Loucy (cell line): ENCODE results near the gene OR8D2.

Experiments
- H2AFZ ChIP-seq: fragments of 200-600 bp; sonication (generic); 2 replicates; pipeline ENCODE4 v1.6.0; 2016; ENCODE audit warnings: antibody characterized with exemption, mild to moderate bottlenecking, low read length, moderate library complexity
- H3F3A ChIP-seq: fragments of 200-600 bp; 2 replicates; pipeline ENCODE4 v1.6.0; 2016; ENCODE audit warnings: antibody characterized with exemption, low read depth, mild to moderate bottlenecking
- H3K27me3 ChIP-seq: fragments of 200-600 bp; sonication (generic); 2 replicates; pipeline ENCODE4 v1.6.1; 2014; ENCODE audit warnings: low read length, mild to moderate bottlenecking; ENCODE audit not compliant: insufficient read depth, poor library complexity, severe bottlenecking
- H3K36me3 ChIP-seq: fragments of 200-600 bp; sonication (generic); 2 replicates; pipeline ENCODE4 v1.6.1; 2016; ENCODE audit warnings: low read length; ENCODE audit not compliant: insufficient read depth
- H3K4me1 ChIP-seq: fragments of 200-600 bp; sonication (generic); 2 replicates; pipeline ENCODE4 v1.5.1; 2014; ENCODE audit warnings: low read length, mild to moderate bottlenecking; ENCODE audit not compliant: insufficient read depth, poor library complexity, severe bottlenecking
- H3K4me2 ChIP-seq: fragments of 200-600 bp; sonication (generic); 2 replicates; pipeline ENCODE4 v1.6.0; 2014; ENCODE audit warnings: antibody characterized with exemption, low read length, low read depth, mild to moderate bottlenecking; ENCODE audit not compliant: poor library complexity, severe bottlenecking
- H3K4me3 ChIP-seq: fragments of 200-600 bp; sonication (generic); 2 replicates; pipeline ENCODE4 v1.5.1; 2014; ENCODE audit warnings: low read length, mild to moderate bottlenecking, mixed read lengths; ENCODE audit not compliant: poor library complexity, severe bottlenecking
- H3K79me2 ChIP-seq: fragments of 200-600 bp; sonication (generic); 2 replicates; pipeline ENCODE4 v1.6.1; 2014; ENCODE audit warnings: low read length; ENCODE audit not compliant: insufficient read depth
- H3K9ac ChIP-seq: fragments of 200-600 bp; sonication (generic); 2 replicates; pipeline ENCODE4 v1.6.0; 2014; ENCODE audit warnings: mild to moderate bottlenecking, low read depth, low read length, moderate library complexity; ENCODE audit not compliant: poor library complexity, severe bottlenecking
- H3K9me2 ChIP-seq: fragments of 200-600 bp; sonication (generic); replicated peaks from 2 replicates; pipeline ENCODE4 v1.6.1; 2016; ENCODE audit warnings: low read depth, low read length, mixed read lengths
- H3K9me3 ChIP-seq: fragments of 200-600 bp; sonication (generic); 2 replicates; pipeline ENCODE4 v1.6.1; 2014; ENCODE audit warnings: mild to moderate bottlenecking, antibody characterized with exemption, low read length, low read depth; ENCODE audit not compliant: insufficient read depth
- H4K20me1 ChIP-seq: fragments of 200-600 bp; sonication (generic); 2 replicates; pipeline ENCODE4 v1.6.0; 2014; ENCODE audit warnings: antibody characterized with exemption, low read length, mild to moderate bottlenecking; ENCODE audit not compliant: insufficient read depth, poor library complexity, severe bottlenecking
- CTCF ChIP-seq: fragments of 200-600 bp; sonication (generic); conservative IDR thresholded peaks from 2 replicates; pipeline ENCODE4 v1.5.1; 2014; ENCODE audit warnings: mild to moderate bottlenecking, antibody characterized with exemption, low read length
- EZH2phosphoT487 ChIP-seq: fragments of 200-600 bp; IDR thresholded peaks from 2 replicates; pipeline ENCODE4 v1.6.1; 2018; ENCODE audit warnings: antibody characterized with exemption, mild to moderate bottlenecking, moderate library complexity, borderline replicate concordance

The OR8D2 gene

GRCh38 chr11:124331873-124332272 is 11.9 kb upstream of the OR8D2 start:
- no peak overlapping the region for H3K9ac ChIP-seq
- no peaks in the 10 kb centered on the region for H4K20me1 ChIP-seq

GRCh38 chr11:124329787-124330478 is 9.9 kb upstream of the OR8D2 start:
- H3K36me3 ChIP-seq = no peaks in the 10 kb centered on the region
- H3F3A ChIP-seq = no peaks in the 10 kb centered on the region
- no peaks in the 10 kb centered on the region for H3K9me3 ChIP-seq
- H3K4me3 ChIP-seq = no peak overlapping the region
- no peaks in the 10 kb centered on the region for H4K20me1 ChIP-seq
- no peak overlapping the region for H3K9ac ChIP-seq
- TF ChIP-seq EZH2phosphoT487 (no peak), CTCF (peak; percentile 30; the same call in 1 of the 2 replicates)
- H3K4me2 ChIP-seq = no peak overlapping the region
- H3K27me3 ChIP-seq = no peaks in the 10 kb centered on the region
- no peak overlapping the region for H2AFZ ChIP-seq
- H3K4me1 ChIP-seq = no peaks in the 10 kb centered on the region
- no peaks in the 10 kb centered on the region for H3K79me2 ChIP-seq
- no peaks in the 10 kb centered on the region for H3K9me2 ChIP-seq

More at GRCh38 chr11:124331873-124332272, 11.9 kb upstream of the OR8D2 start:
- Histone ChIP-seq H3K79me2 (no peaks in the 10 kb centered on the region), H3K9me3 (no peaks in the 10 kb centered on the region), H3F3A (no peaks in the 10 kb centered on the region), H3K4me1 (no peaks in the 10 kb centered on the region), H3K4me3 (no peak overlapping the region), H3K36me3 (no peaks in the 10 kb centered on the region), H3K9me2 (no peaks in the 10 kb centered on the region), H2AFZ (no peak overlapping the region), H3K4me2 (no peak overlapping the region), H3K27me3 (no peaks in the 10 kb centered on the region)
- TF ChIP-seq EZH2phosphoT487 = no peak
- no peak for TF ChIP-seq CTCF

- TF ChIP-seq CTCF (no peak), EZH2phosphoT487 (no peak)
- H3F3A ChIP-seq = no peaks in the 10 kb centered on the region
Measured at GRCh38 chr11:124327775-124328174, 7.8 kb upstream of the OR8D2 start.

More at GRCh38 chr11:124327775-124328174, 7.8 kb upstream of the OR8D2 start:
- Histone ChIP-seq H3K4me1 (no peaks in the 10 kb centered on the region), H3K27me3 (no peaks in the 10 kb centered on the region), H3K9me2 (no peaks in the 10 kb centered on the region), H3K9ac (no peak overlapping the region), H3K36me3 (no peaks in the 10 kb centered on the region), H3K79me2 (no peaks in the 10 kb centered on the region), H3K9me3 (no peaks in the 10 kb centered on the region), H4K20me1 (no peaks in the 10 kb centered on the region), H3K4me3 (no peak overlapping the region), H3K4me2 (no peak overlapping the region), H2AFZ (no peak overlapping the region)
